Left lung (tissue), 10 donors: ENCODE measurements around the gene SOWAHA. TPM values are rescaled to one million over a fixed set of nuclear protein-coding genes. Genes with fewer than 3 reads are reported as not detected.

Source experiments
- ATAC-seq: fragments of 200-7000 bp; cut with Tn5 transposase; one replicate; pipeline ENCODE4 v1.9.1; 2020; ENCODE audit warnings: moderate library complexity
- DNase-seq, 4 donors: peaks; one replicate each; pipeline ENCODE4 v3.0.0-alpha.2; 2013 to 2020
- H3K27ac ChIP-seq, 2 donors: fragments of 200-600 bp; sonication (generic) in 1 of 2; one replicate each; pipeline versions ENCODE4 v1.5.0 to v1.8.0; 2020 to 2021
- H3K27me3 ChIP-seq, 2 donors: fragments of 200-600 bp; sonication (generic) in 1 of 2; one replicate each; pipeline versions ENCODE4 v1.5.0 to v1.8.0; 2020 to 2021
- H3K36me3 ChIP-seq, 2 donors: fragments of 200-600 bp; sonication (generic) in 1 of 2; one replicate each; pipeline versions ENCODE4 v1.5.0 to v1.8.0; 2020 to 2021
- H3K4me1 ChIP-seq, 2 donors: fragments of 200-600 bp; one replicate each; pipeline ENCODE4 v1.8.0; 2021
- H3K4me3 ChIP-seq, 2 donors: fragments of 200-600 bp; sonication (generic) in 1 of 2; one replicate each; pipeline versions ENCODE4 v1.5.0 to v1.8.0; 2020 to 2021; ENCODE audit warnings: mild to moderate bottlenecking in 1 of 2
- H3K9me3 ChIP-seq, 2 donors: fragments of 200-600 bp; sonication (generic) in 1 of 2; one replicate each; pipeline versions ENCODE4 v1.5.0 to v1.8.0; 2020 to 2021
- intact Hi-C, 2 donors: fragments of 100-400 bp; cut with DNase I; formaldehyde crosslinking; loops; one replicate each; pipeline versions ENCODE4 v1.11.2 to v1.14.2; 2022
- polyA plus RNA-seq, 6 donors: library from polyadenylated mRNA; unstranded; fragments of 120-200 nt; gene quantifications; one replicate each; pipeline ENCODE4 v1.2.1, GENCODE V29; 2013; ENCODE audit not compliant: insufficient read length in 6 of 6
- total RNA-seq, 2 donors: library from RNA; stranded (reverse); fragmentation: NEBNext Ultra II Directional; extraction: Animal tissue kit (Norgen Biotek cat#: 25700); gene quantifications; one replicate each; pipeline ENCODE4 v1.2.1, GENCODE V29; 2021
- TF ChIP-seq, protein P1 (sequence below), 2 donors: fragments of 200-600 bp; sonication (generic) in 1 of 2; IDR thresholded peaks; one replicate each; pipeline versions ENCODE4 v1.5.0 to v1.8.0; 2021; ENCODE audit warnings: antibody characterized with exemption in 2 of 2
- donor health status: DM: no; HTN: yes; CAD: no.
- donor health status: DM: no; HTN: no; CAD: no.

Gene SOWAHA
- total and polyA plus RNA-seq, 8 donors: 0.07 to 0.16 TPM; not detected in 6

DNA sequence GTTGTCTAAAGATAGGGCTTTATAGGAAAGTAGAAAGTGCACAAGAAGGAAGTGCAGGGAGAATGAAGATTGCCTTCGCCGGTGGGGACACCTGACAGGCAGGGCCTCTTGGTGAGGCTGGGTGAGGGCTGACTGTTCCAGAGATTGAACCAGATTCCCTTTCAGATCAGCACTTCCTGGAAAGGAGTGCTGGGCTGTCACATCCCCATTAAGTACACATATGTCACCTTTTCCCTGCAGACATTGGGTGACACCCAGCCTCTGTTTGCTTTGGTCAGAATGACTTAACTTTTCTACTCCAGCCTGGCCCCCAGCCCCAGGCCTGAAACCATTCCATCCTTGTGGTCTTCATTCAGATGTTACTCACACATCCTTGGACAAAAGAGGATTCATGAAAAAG lies 24.8 kb downstream of the SOWAHA start:
- Histone ChIP-seq H3K27ac (no peak overlapping the region), H3K4me3 (no peak overlapping the region), H3K9me3 (no peaks in the 10 kb centered on the region), H3K27me3 (no peaks in the 10 kb centered on the region), H3K36me3 (no peaks in the 10 kb centered on the region), H3K4me1 (peaks cover 10 to 30% of the 10 kb centered on the region in 2 donors)
- TF ChIP-seq, protein P1, sequence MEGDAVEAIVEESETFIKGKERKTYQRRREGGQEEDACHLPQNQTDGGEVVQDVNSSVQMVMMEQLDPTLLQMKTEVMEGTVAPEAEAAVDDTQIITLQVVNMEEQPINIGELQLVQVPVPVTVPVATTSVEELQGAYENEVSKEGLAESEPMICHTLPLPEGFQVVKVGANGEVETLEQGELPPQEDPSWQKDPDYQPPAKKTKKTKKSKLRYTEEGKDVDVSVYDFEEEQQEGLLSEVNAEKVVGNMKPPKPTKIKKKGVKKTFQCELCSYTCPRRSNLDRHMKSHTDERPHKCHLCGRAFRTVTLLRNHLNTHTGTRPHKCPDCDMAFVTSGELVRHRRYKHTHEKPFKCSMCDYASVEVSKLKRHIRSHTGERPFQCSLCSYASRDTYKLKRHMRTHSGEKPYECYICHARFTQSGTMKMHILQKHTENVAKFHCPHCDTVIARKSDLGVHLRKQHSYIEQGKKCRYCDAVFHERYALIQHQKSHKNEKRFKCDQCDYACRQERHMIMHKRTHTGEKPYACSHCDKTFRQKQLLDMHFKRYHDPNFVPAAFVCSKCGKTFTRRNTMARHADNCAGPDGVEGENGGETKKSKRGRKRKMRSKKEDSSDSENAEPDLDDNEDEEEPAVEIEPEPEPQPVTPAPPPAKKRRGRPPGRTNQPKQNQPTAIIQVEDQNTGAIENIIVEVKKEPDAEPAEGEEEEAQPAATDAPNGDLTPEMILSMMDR (IDR thresholded peaks at IDR 0.05): no peak
- DNase-seq (no peak), ATAC-seq (peak; percentile 32)
- intact Hi-C loops: no loop called here

DNA sequence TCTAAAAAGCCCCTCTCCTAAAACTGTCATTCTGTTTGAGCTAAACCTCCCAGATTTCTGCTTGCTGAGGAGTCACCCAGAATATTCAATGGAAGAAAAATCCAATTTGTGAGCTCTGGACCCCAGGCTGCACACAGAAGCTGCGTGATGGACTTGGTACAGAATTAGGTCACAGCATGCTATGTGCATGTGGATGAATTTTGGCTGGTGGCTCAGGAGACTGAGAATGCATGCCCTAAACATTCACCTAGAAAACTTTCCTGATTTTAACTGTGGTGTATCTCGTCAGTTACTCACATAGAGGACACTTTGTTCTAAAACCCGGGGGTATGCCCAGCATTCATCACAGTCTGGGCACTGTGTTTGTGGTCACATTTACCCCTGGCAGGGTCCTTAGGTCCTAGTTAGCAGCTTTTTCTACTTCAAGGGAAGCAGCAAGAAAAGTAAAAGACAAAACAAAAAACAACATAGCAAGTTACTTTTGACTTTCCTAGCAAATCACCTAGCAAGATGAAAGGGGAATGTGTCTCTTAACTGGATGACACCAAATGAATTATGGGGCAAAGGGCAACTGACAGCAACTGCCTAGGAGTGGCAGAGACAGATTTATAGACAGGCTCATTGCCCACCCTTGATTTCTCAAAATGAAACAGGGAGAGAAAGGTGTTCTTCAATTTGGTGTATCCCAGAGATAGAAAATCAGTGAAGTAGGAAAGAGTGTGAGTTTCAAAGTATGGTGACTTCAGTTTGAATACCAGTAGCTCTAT lies 25.6 kb downstream of the SOWAHA start:
- ATAC-seq: no peak

DNA sequence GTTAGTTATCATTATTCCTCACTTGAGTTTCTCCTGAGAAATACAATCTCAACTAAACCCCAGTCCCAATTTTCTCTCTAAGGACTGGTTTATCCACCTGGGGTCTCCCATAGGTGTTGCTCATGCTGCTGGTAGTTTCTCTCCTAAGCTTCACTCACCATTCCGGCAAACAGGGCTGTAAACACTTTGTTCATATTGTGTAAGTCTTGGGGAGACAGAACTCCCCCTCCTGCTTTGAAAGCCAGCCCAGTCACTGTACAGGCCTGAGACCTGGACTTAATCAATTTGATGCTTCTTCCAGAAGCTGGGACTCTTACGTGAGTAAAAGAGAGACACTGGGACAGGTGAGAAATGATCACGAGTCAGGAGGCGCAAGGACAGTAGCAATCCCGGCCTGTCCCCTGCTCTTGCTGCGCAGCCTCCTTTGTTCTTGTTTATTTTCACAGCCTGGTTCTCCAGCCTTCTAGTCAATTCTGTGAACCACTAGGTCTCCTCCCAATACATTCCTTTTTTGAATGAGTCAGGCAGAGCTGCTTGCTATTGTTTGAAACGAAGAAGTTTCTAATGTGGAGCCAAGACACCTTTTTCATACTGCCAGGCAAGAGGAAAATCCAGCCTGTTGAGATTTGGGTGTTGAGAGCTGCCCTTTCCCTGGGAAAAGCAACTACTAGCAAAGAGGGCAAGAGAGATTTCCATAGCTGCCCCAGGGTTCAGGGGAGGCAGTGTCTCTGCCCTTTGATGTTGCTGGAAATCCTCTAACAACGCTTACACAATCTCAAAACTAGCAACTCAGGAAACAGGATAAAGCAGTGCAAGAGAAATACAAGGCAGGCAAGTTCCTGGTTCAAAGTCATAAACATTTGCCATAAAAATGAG lies 26.6 kb downstream of the SOWAHA start:
- peak; percentile 58 for ATAC-seq

More for the DNA sequence above, 25.6 kb downstream of the SOWAHA start:
- peaks cover 10 to 30% of the 10 kb centered on the region in 2 donors for H3K4me1 ChIP-seq
- no peaks in the 10 kb centered on the region for H3K9me3 ChIP-seq
- no peaks in the 10 kb centered on the region for H3K36me3 ChIP-seq
- no peak overlapping the region for H3K4me3 ChIP-seq
- no peaks in the 10 kb centered on the region for H3K27me3 ChIP-seq
- TF ChIP-seq, protein P1 (IDR thresholded peaks at IDR 0.05): no peak
- intact Hi-C loops: no loop called here
- DNase-seq: no peak
- peak overlapping the region; percentile 64 to 79 for H3K27ac ChIP-seq

DNA sequence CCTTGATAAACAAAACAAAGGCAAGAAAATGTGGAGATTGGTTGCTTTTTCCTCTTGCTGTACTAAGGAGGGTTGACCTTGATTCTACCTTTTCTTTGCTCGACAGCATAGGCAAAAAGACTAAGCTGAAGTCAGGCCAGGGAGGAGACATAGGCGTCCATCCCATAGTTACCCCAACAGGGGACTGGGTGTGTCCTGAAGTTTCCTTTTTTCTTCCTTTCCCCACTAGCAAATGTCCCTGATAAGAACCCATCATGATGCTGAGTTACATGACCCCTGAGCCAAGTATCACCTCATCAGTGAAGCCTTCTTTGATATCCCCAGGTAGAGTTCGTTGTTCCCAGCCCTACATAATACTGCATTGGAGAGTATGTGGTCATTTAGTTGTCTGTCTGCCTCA lies 27.2 kb downstream of the SOWAHA start:
- TF ChIP-seq, protein P1 (IDR thresholded peaks at IDR 0.05): no peak
- H3K4me1 ChIP-seq: peaks cover 10 to 30% of the 10 kb centered on the region in 2 donors
- ATAC-seq: no peak
- intact Hi-C loops: no loop called here
- no peaks in the 10 kb centered on the region for H3K27me3 ChIP-seq
- DNase-seq: no peak
- H3K4me3 ChIP-seq: no peak overlapping the region
- no peaks in the 10 kb centered on the region for H3K36me3 ChIP-seq
- peak overlapping the region; percentile 64 to 79 for H3K27ac ChIP-seq
- H3K9me3 ChIP-seq: no peaks in the 10 kb centered on the region

More for the DNA sequence above, 26.6 kb downstream of the SOWAHA start:
- no peak for DNase-seq
- TF ChIP-seq, protein P1 (IDR thresholded peaks at IDR 0.05): no peak
- Histone ChIP-seq H3K27ac (peak overlapping the region; percentile 64 to 79), H3K27me3 (no peaks in the 10 kb centered on the region), H3K4me3 (no peak overlapping the region), H3K4me1 (peaks cover 10 to 30% of the 10 kb centered on the region in 2 donors), H3K9me3 (no peaks in the 10 kb centered on the region), H3K36me3 (no peaks in the 10 kb centered on the region)
- intact Hi-C loops: no loop called here

DNA sequence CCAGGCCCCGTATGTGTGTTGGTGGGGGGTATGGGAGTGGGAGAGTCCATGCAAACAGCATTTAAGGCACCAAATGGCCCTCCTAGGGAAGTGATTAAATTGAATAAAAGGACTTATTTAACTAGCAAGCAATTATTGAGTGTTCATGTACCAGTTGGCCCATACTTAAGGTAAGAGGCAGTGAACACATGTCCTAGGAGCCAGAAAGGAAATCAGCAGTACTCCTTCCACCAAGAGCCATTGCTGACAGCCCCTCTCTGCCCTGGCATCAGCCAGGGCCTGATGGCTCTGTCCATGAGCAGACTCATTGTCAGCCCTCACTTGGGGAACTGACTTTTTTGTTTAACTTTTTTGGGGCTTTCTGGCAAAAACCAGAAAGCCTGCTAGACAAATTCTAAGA lies 27.8 kb downstream of the SOWAHA start:
- TF ChIP-seq, protein P1 (IDR thresholded peaks at IDR 0.05): no peak
- DNase-seq (no peak), ATAC-seq (peak; percentile 36)
- Histone ChIP-seq H3K4me1 (peaks cover 10 to 30% of the 10 kb centered on the region in 2 donors), H3K4me3 (no peak overlapping the region), H3K9me3 (no peaks in the 10 kb centered on the region), H3K36me3 (no peaks in the 10 kb centered on the region), H3K27me3 (no peaks in the 10 kb centered on the region), H3K27ac (peak overlapping the region; percentile 64 to 79)
- intact Hi-C loops: no loop called here
